AG04450 (cell line): ENCODE results near the gene TMEM242. TPM values are rescaled to one million over a fixed set of nuclear protein-coding genes. Genes with fewer than 3 reads are reported as not detected.

Source experiments
- CTCF ChIA-PET: fragments of 300-600, 350-600 bp; formaldehyde crosslinking; extraction: SDS; loops from one replicate; lab custom pipeline; 2022; ENCODE audit warnings: antibody characterized with exemption, inconsistent platforms; lab: Charles Lee
- POLR2A ChIA-PET: fragments of 350-600 bp; formaldehyde crosslinking; extraction: SDS; loops from one replicate; lab custom pipeline; 2021; ENCODE audit warnings: antibody characterized with exemption, inconsistent platforms; lab: Yijun Ruan, JAX
- DNase-seq: peaks from one replicate; pipeline ENCODE4 v3.0.0-alpha.2; 2011; ENCODE audit warnings: low read depth, low spot score
- H3K27ac ChIP-seq: one replicate; pipeline ENCODE4 v1.5.1; 2012; ENCODE audit warnings: low read depth, low read length, control low read depth
- H3K27me3 ChIP-seq: one replicate; pipeline ENCODE4 v1.6.0; 2012; ENCODE audit warnings: low read length; ENCODE audit not compliant: control insufficient read depth, insufficient read depth
- H3K4me3 ChIP-seq: 2 replicates; pipeline ENCODE4 v1.5.1; 2011; ENCODE audit warnings: mild to moderate bottlenecking, low read depth, low read length, control low read depth
- H3K9me3 ChIP-seq: 2 replicates; pipeline ENCODE4 v1.5.1; 2012; ENCODE audit warnings: low read length; ENCODE audit not compliant: control insufficient read depth, insufficient read depth
- polyA plus RNA-seq: library from polyadenylated mRNA; depleted of rRNA; stranded (reverse); fragments of >200 nt; gene quantifications from 2 replicates; pipeline ENCODE4 v1.2.3, GENCODE V29; 2011
- TF ChIP-seq, protein P1 (sequence below): IDR thresholded peaks from 2 replicates; pipeline ENCODE4 v1.5.1; 2011; ENCODE audit warnings: low read depth, low read length, control low read depth, inconsistent platforms

Gene TMEM242
- polyA plus RNA-seq, 1 experiment = 8.6 TPM

DNA sequence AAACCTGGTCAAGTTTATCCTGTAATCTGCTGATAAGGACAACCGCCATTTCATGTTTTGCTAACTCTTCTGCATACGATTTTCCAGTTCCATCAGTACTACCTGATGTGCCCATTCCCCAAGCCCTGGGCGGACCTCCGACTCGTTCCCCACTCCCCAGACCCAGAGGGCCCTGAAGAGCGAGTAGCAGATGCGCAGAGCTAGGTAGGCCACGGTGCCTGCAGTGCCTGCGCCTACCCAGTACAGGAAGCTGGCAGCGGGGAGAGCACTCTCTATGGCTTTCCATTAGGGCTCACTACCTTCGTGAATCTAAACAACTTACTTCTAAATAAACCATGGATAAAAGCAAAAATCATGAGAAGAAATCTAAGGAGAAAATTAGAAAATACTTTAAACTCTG, 43.3 kb upstream of the TMEM242 start:
- H3K27ac ChIP-seq = no peak overlapping the region
- no peak for DNase-seq
- H3K27me3 ChIP-seq = no peaks in the 10 kb centered on the region
- TF ChIP-seq, protein P1, sequence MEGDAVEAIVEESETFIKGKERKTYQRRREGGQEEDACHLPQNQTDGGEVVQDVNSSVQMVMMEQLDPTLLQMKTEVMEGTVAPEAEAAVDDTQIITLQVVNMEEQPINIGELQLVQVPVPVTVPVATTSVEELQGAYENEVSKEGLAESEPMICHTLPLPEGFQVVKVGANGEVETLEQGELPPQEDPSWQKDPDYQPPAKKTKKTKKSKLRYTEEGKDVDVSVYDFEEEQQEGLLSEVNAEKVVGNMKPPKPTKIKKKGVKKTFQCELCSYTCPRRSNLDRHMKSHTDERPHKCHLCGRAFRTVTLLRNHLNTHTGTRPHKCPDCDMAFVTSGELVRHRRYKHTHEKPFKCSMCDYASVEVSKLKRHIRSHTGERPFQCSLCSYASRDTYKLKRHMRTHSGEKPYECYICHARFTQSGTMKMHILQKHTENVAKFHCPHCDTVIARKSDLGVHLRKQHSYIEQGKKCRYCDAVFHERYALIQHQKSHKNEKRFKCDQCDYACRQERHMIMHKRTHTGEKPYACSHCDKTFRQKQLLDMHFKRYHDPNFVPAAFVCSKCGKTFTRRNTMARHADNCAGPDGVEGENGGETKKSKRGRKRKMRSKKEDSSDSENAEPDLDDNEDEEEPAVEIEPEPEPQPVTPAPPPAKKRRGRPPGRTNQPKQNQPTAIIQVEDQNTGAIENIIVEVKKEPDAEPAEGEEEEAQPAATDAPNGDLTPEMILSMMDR = no peak
- H3K9me3 ChIP-seq = no peaks in the 10 kb centered on the region
- no peak overlapping the region for H3K4me3 ChIP-seq
- POLR2A ChIA-PET = no interaction called here
- CTCF ChIA-PET = no interaction called here

DNA sequence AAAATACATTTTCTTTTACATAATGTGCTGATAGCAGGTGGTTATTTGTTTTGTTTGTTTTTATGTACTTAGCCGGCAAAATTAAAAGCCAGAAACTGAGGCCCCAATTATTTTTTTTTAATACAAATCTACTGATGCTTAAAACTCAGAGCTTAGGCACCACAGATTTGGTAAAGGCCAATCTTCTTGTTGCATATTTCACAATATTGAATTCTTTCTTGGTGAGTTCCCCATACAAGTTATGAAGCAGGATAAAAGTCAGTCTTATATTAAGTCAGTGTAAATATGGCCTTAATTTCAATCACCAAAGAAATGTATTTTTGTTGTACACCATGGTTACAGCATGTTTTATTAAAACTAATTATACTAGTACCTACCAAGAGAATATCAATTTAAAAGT, 41.4 kb upstream of the TMEM242 start:
- no peak for DNase-seq
- ChIA-PET CTCF (interaction anchor here (0.7 kb wide), 1 partner anchor 392 kb away, joined by 3 read pairs; no protein-coding TSS in a partner anchor), POLR2A (no interaction called here)
- Histone ChIP-seq H3K27me3 (peaks cover 7% of the 10 kb centered on the region), H3K27ac (no peak overlapping the region), H3K4me3 (no peak overlapping the region), H3K9me3 (no peaks in the 10 kb centered on the region)
- TF ChIP-seq, protein P1 = no peak

DNA sequence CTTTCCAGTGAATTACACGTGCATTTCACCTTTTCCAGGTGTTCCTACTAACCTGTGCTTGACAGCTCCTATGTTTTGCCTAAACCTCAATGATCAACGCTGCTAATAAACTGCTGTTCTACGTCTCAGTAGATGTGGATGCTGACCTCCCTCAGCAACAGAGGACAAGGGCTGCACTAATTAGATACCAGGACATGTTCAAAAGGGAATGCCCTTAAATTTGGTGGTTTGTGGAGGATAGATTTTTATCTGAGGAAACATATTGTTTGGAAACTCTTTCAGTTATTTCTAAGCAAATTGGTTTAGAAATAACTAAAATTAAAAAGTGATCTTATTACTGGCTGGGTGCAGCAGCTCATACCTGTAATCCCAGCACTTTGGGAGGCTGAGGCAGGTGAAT, 38.6 kb upstream of the TMEM242 start:
- TF ChIP-seq, protein P1 = no peak
- CTCF ChIA-PET = no interaction called here

DNA sequence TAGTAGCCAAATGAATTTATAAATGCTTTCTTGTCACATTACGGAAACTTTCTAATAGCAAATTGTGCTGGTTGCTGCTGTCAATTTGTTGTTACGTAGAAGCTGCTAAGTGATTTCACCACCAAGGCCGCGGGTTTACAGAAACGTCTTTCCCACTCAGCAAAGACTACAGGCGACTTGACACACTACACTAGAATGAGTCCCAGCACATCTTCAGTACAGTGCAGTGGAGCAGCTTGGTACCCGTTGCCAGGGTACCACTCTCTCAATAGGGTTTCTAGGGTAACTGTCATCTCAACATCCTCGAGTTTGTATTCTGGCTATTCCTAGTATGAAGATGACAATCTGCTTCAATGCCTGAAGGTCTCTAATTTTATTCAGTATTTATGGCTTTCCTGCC, 35.0 kb upstream of the TMEM242 start:
- POLR2A ChIA-PET = no interaction called here

More for the DNA sequence above, 38.6 kb upstream of the TMEM242 start:
- no peak for DNase-seq
- Histone ChIP-seq H3K27me3 (peaks cover 7% of the 10 kb centered on the region), H3K4me3 (no peak overlapping the region), H3K9me3 (no peaks in the 10 kb centered on the region), H3K27ac (no peak overlapping the region)
- POLR2A ChIA-PET = no interaction called here

DNA sequence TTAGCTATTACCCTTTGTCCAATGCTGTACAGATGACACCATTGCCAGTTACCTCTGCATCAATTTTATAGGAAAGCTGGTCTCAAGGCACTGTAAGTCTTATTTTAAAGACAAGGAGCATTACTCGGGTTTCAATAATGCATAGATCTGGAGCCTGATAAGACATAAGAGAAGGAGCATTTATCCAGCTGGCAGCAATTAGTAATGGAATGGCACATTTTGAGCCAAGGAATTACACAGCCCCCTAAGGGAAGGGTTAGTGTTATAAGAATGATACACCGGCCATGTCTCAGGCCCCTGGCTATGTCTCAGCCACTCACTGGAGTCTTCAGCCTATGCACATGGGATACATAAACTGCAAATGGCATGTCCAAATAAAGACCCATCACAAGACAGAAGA, 23.1 kb upstream of the TMEM242 start:
- Histone ChIP-seq H3K27me3 (peaks cover 15% of the 10 kb centered on the region), H3K4me3 (no peak overlapping the region), H3K27ac (no peak overlapping the region), H3K9me3 (no peaks in the 10 kb centered on the region)
- TF ChIP-seq, protein P1 = no peak
- DNase-seq = no peak
- ChIA-PET POLR2A (no interaction called here), CTCF (no interaction called here)

More for the DNA sequence above, 35.0 kb upstream of the TMEM242 start:
- Histone ChIP-seq H3K27me3 (peaks cover 15% of the 10 kb centered on the region), H3K27ac (no peak overlapping the region), H3K4me3 (no peak overlapping the region), H3K9me3 (no peaks in the 10 kb centered on the region)
- TF ChIP-seq, protein P1 = no peak
- DNase-seq = no peak
- CTCF ChIA-PET = no interaction called here
